ENCODE measurements around the gene ACTN1.

DNA sequence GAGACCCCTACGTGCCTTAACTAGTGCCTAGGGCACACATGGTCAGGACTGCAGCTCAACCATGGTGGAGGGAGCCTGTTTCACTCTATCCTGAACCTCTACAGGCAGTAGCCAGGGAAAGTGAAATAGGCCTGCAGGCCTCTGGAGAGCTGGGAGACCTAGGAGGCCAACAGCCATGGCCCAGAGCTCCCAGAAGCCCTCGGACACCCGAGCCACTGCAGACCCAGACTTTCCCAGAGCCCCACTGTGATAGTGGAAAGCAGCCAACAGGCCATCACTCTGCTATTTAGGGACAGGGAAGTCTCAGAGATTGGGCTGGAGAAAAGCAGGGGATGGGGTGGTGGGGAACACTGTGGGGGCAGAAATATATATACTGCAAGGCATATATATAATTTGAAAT, 129.7 kb downstream of the ACTN1 start:
- TF ChIP-seq EZH2phosphoT487 (IDR thresholded peaks at IDR 0.05; ENCODE audit: low read depth, severe bottlenecking, unreplicated experiment): no peak
- TF ChIP-seq, protein P1, sequence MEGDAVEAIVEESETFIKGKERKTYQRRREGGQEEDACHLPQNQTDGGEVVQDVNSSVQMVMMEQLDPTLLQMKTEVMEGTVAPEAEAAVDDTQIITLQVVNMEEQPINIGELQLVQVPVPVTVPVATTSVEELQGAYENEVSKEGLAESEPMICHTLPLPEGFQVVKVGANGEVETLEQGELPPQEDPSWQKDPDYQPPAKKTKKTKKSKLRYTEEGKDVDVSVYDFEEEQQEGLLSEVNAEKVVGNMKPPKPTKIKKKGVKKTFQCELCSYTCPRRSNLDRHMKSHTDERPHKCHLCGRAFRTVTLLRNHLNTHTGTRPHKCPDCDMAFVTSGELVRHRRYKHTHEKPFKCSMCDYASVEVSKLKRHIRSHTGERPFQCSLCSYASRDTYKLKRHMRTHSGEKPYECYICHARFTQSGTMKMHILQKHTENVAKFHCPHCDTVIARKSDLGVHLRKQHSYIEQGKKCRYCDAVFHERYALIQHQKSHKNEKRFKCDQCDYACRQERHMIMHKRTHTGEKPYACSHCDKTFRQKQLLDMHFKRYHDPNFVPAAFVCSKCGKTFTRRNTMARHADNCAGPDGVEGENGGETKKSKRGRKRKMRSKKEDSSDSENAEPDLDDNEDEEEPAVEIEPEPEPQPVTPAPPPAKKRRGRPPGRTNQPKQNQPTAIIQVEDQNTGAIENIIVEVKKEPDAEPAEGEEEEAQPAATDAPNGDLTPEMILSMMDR (IDR thresholded peaks at IDR 0.05; ENCODE audit: poor library complexity): no peak

Data from hepatocyte (in vitro differentiated cells).